Mucosa of rectum (tissue), 2 donors: Measurements from ENCODE around the gene STK11IP.

Source experiments
- H3K27ac ChIP-seq, 2 donors: one replicate each; pipeline ENCODE4 v1.7.0; 2013; ENCODE audit warnings: inconsistent platforms in 2 of 2, low read depth in 2 of 2, low read length in 2 of 2
- H3K27me3 ChIP-seq, 2 donors: one replicate each; pipeline ENCODE4 v1.7.0; 2013; ENCODE audit warnings: low read length in 2 of 2; ENCODE audit not compliant: control insufficient read depth in 2 of 2, insufficient read depth in 2 of 2
- H3K36me3 ChIP-seq, 2 donors: one replicate each; pipeline ENCODE4 v1.7.0; 2013; ENCODE audit warnings: low read length in 2 of 2; ENCODE audit not compliant: control insufficient read depth in 2 of 2, insufficient read depth in 2 of 2
- H3K4me1 ChIP-seq, 2 donors: one replicate each; pipeline ENCODE4 v1.7.0; 2013; ENCODE audit warnings: low read length in 2 of 2, mild to moderate bottlenecking in 1 of 2; ENCODE audit not compliant: control insufficient read depth in 2 of 2, insufficient read depth in 2 of 2
- H3K4me3 ChIP-seq, 2 donors: one replicate each; pipeline ENCODE4 v1.7.0; 2013; ENCODE audit warnings: low read length in 2 of 2
- H3K9ac ChIP-seq, 2 donors: one replicate each; pipeline ENCODE4 v1.7.0; 2013; ENCODE audit warnings: low read length in 2 of 2, low read depth in 1 of 2, mild to moderate bottlenecking in 1 of 2
- H3K9me3 ChIP-seq, 2 donors: one replicate each; pipeline ENCODE4 v1.7.0; 2013; ENCODE audit warnings: low read length in 2 of 2; ENCODE audit not compliant: control insufficient read depth in 2 of 2
- donor health status: healthy.
- donor health status: Normal muscosa, but diverticular disease.

The STK11IP gene

GRCh38 chr2:219581346-219581745 is 16.3 kb upstream of the STK11IP start:
- Histone ChIP-seq H3K9ac (no peak overlapping the region), H3K4me3 (no peak overlapping the region), H3K36me3 (no peaks in the 10 kb centered on the region), H3K4me1 (no peaks in the 10 kb centered on the region), H3K27me3 (peaks cover 0 to 6% of the 10 kb centered on the region in 2 donors), H3K9me3 (no peaks in the 10 kb centered on the region), H3K27ac (no peak overlapping the region)

GRCh38 chr2:219591091-219591490 is 6.6 kb upstream of the STK11IP start:
- Histone ChIP-seq H3K27ac (no peak overlapping the region), H3K36me3 (no peaks in the 10 kb centered on the region), H3K4me1 (no peaks in the 10 kb centered on the region)

GRCh38 chr2:219592736-219593135 is 4.9 kb upstream of the STK11IP start:
- peaks cover 5% of the 10 kb centered on the region in 2 donors for H3K4me1 ChIP-seq
- H3K9me3 ChIP-seq, result no peaks in the 10 kb centered on the region
- no peak overlapping the region for H3K9ac ChIP-seq
- H3K27ac ChIP-seq, result no peak overlapping the region
- H3K4me3 ChIP-seq, result no peak overlapping the region
- H3K36me3 ChIP-seq, result no peaks in the 10 kb centered on the region
- peaks cover 0 to 6% of the 10 kb centered on the region in 2 donors for H3K27me3 ChIP-seq

More at GRCh38 chr2:219591091-219591490, 6.6 kb upstream of the STK11IP start:
- Histone ChIP-seq H3K27me3 (peaks cover 0 to 6% of the 10 kb centered on the region in 2 donors), H3K9me3 (no peaks in the 10 kb centered on the region), H3K4me3 (no peak overlapping the region), H3K9ac (no peak overlapping the region)

- Histone ChIP-seq H3K36me3 (no peaks in the 10 kb centered on the region), H3K27me3 (peaks cover 0 to 6% of the 10 kb centered on the region in 2 donors), H3K27ac (no peak overlapping the region), H3K9ac (no peak overlapping the region), H3K9me3 (no peaks in the 10 kb centered on the region), H3K4me1 (peaks cover 5 to 7% of the 10 kb centered on the region in 2 donors), H3K4me3 (no peak overlapping the region)
Measured at GRCh38 chr2:219593154-219593553, 4.5 kb upstream of the STK11IP start.

- H3K9me3 ChIP-seq, result no peaks in the 10 kb centered on the region
- H3K4me1 ChIP-seq, result peaks cover 5 to 12% of the 10 kb centered on the region in 2 donors
- H3K9ac ChIP-seq, result no peak overlapping the region
- H3K4me3 ChIP-seq, result no peak overlapping the region
- peaks cover 0 to 3% of the 10 kb centered on the region in 2 donors for H3K27me3 ChIP-seq
- no peak overlapping the region for H3K27ac ChIP-seq
- H3K36me3 ChIP-seq, result no peaks in the 10 kb centered on the region
Measured at GRCh38 chr2:219595256-219595655, 2.4 kb upstream of the STK11IP start.

GRCh38 chr2:219596954-219597551 is 604 bp upstream of the STK11IP start:
- Histone ChIP-seq H3K27ac (peak overlapping the region; percentile 87 to 91), H3K4me1 (peaks cover 5 to 12% of the 10 kb centered on the region in 2 donors), H3K9me3 (no peaks in the 10 kb centered on the region), H3K9ac (peak overlapping the region; percentile 77 to 89), H3K27me3 (no peaks in the 10 kb centered on the region), H3K36me3 (peaks cover 6 to 12% of the 10 kb centered on the region in 2 donors), H3K4me3 (peak overlapping the region; percentile 96 to 99)

- Histone ChIP-seq H3K9me3 (no peaks in the 10 kb centered on the region), H3K4me1 (peaks cover 5 to 12% of the 10 kb centered on the region in 2 donors), H3K27me3 (no peaks in the 10 kb centered on the region), H3K9ac (peak overlapping the region; percentile 75 to 77), H3K4me3 (peak overlapping the region; percentile 96 to 99), H3K36me3 (peaks cover 13 to 18% of the 10 kb centered on the region in 2 donors), H3K27ac (peak overlapping the region; percentile 87 to 91)
Measured at GRCh38 chr2:219598308-219599078, 836 bp downstream of the STK11IP start.

GRCh38 chr2:219603771-219604170 is 6.1 kb downstream of the STK11IP start:
- Histone ChIP-seq H3K27me3 (no peaks in the 10 kb centered on the region), H3K27ac (peak overlapping the region in 1 of 2 donors; percentile 6), H3K4me1 (no peaks in the 10 kb centered on the region), H3K36me3 (peaks cover 40 to 49% of the 10 kb centered on the region in 2 donors), H3K9ac (no peak overlapping the region), H3K9me3 (no peaks in the 10 kb centered on the region), H3K4me3 (no peak overlapping the region)

- H3K4me1 ChIP-seq, result no peaks in the 10 kb centered on the region
- no peaks in the 10 kb centered on the region for H3K27me3 ChIP-seq
- H3K9ac ChIP-seq, result no peak overlapping the region
- no peaks in the 10 kb centered on the region for H3K9me3 ChIP-seq
- H3K36me3 ChIP-seq, result peaks cover 48 to 57% of the 10 kb centered on the region in 2 donors
- H3K27ac ChIP-seq, result no peak overlapping the region
- no peak overlapping the region for H3K4me3 ChIP-seq
Measured at GRCh38 chr2:219605607-219605954, 7.9 kb downstream of the STK11IP start.

- H3K27ac ChIP-seq, result no peak overlapping the region
- no peaks in the 10 kb centered on the region for H3K4me1 ChIP-seq
- peaks cover 40 to 54% of the 10 kb centered on the region in 2 donors for H3K36me3 ChIP-seq
- no peak overlapping the region for H3K4me3 ChIP-seq
- H3K9me3 ChIP-seq, result no peaks in the 10 kb centered on the region
- H3K9ac ChIP-seq, result no peak overlapping the region
- no peaks in the 10 kb centered on the region for H3K27me3 ChIP-seq
Measured at GRCh38 chr2:219607931-219608330, 10.3 kb downstream of the STK11IP start.
